Thoracic aorta (tissue), 2 donors: ENCODE measurements around the gene RIC3. TPM values are rescaled to one million over a fixed set of nuclear protein-coding genes. Genes with fewer than 3 reads are reported as not detected.

Source experiments
- ATAC-seq: fragments of 150-250 bp; one replicate; pipeline ENCODE4 v1.8.0; 2017; ENCODE audit warnings: low read depth; ENCODE audit not compliant: insufficient number of reproducible peaks, low FRiP score
- DNase-seq: peaks from one replicate; pipeline ENCODE4 v3.0.0-alpha.2; 2020; ENCODE audit warnings: low spot score
- H3K27ac ChIP-seq, 2 donors: fragments of 200-600 bp; sonication (generic); 1 replicate in 1 of 2; 2 replicates in 1 of 2; pipeline ENCODE4 v1.5.1; 2016; ENCODE audit warnings: mild to moderate bottlenecking in 2 of 2, moderate library complexity in 2 of 2
- H3K27me3 ChIP-seq: fragments of 200-600 bp; sonication (generic); replicated peaks from 2 replicates; pipeline ENCODE4 v1.6.0; 2016; ENCODE audit warnings: mild to moderate bottlenecking; ENCODE audit not compliant: insufficient read depth
- H3K36me3 ChIP-seq: fragments of 200-600 bp; sonication (generic); one replicate; pipeline ENCODE4 v1.5.1; 2016
- H3K4me1 ChIP-seq, 2 donors: fragments of 200-600 bp; sonication (generic); 1 replicate in 1 of 2; 2 replicates in 1 of 2; pipeline versions ENCODE4 v1.5.1 to v1.6.0; 2016; ENCODE audit warnings: low read depth in 2 of 2, mild to moderate bottlenecking in 1 of 2; ENCODE audit not compliant: control insufficient read depth in 1 of 2
- H3K4me3 ChIP-seq: fragments of 200-600 bp; sonication (generic); 2 replicates; pipeline ENCODE4 v1.5.1; 2016; ENCODE audit warnings: mild to moderate bottlenecking
- H3K9me3 ChIP-seq: fragments of 200-600 bp; sonication (generic); 2 replicates; pipeline ENCODE4 v1.5.1; 2016
- total RNA-seq, 2 donors: library from RNA; depleted of rRNA; stranded (reverse); fragments of >200 nt; gene quantifications; one replicate each; pipeline versions ENCODE4 v1.1.0 to v1.2.3, GENCODE V29; 2016
- TF ChIP-seq, protein P1 (sequence below): fragments of 200-600 bp; sonication (generic); IDR thresholded peaks from one replicate; pipeline ENCODE4 v1.5.1; 2019; ENCODE audit warnings: antibody characterized with exemption

RIC3 gene
- total RNA-seq, 2 donors from 2014 or later = 13.1 to 17.7 TPM

DNA sequence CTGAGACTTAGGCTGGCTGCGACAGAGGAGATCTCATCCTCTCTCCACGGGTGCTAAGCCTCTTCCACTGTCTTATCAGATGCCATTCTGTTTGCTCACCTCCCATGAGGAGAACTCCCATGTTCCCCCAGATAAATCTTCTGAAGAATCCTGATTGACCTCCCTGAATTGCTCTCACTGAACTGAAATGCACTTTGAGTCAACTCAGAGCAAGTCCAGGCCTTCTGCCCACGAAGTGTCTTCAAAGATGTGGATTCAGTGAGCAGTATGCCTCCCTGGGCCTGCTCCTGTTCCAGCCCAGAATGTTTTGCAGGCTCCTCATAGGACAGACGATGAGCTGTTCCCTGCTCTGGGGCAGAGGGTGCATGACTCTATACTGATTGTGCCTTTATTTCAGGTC, 70.5 kb downstream of the RIC3 start:
- no peaks in the 10 kb centered on the region for H3K27me3 ChIP-seq
- no peak overlapping the region for H3K27ac ChIP-seq
- H3K36me3 ChIP-seq = peaks cover 18% of the 10 kb centered on the region
- ATAC-seq (no peak), DNase-seq (no peak)
- TF ChIP-seq, protein P1, sequence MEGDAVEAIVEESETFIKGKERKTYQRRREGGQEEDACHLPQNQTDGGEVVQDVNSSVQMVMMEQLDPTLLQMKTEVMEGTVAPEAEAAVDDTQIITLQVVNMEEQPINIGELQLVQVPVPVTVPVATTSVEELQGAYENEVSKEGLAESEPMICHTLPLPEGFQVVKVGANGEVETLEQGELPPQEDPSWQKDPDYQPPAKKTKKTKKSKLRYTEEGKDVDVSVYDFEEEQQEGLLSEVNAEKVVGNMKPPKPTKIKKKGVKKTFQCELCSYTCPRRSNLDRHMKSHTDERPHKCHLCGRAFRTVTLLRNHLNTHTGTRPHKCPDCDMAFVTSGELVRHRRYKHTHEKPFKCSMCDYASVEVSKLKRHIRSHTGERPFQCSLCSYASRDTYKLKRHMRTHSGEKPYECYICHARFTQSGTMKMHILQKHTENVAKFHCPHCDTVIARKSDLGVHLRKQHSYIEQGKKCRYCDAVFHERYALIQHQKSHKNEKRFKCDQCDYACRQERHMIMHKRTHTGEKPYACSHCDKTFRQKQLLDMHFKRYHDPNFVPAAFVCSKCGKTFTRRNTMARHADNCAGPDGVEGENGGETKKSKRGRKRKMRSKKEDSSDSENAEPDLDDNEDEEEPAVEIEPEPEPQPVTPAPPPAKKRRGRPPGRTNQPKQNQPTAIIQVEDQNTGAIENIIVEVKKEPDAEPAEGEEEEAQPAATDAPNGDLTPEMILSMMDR = no peak
- no peak overlapping the region for H3K4me3 ChIP-seq
- H3K9me3 ChIP-seq = no peaks in the 10 kb centered on the region
- H3K4me1 ChIP-seq = no peaks in the 10 kb centered on the region

DNA sequence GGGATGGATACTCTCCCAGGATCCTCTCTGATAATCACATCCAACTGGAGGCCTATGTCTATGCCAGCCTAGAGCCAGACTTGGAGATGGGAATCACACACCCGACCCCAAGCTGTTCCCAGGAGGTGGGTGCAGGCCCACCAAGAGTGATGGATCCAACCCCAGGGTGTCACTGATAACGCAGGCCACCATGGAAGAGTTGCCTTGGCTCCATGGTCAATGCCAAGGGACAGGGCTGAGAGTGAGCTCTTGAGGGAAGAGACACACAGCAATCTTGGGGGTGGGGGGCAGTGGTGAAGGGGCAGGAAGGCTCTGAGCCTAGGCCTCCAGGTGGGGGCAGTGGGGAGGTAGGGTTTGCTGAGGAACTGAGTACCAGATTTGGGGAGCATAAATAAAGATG, 70.9 kb downstream of the RIC3 start:
- Histone ChIP-seq H3K4me1 (peaks cover 0 to 1% of the 10 kb centered on the region in 2 donors), H3K27ac (no peak overlapping the region)

DNA sequence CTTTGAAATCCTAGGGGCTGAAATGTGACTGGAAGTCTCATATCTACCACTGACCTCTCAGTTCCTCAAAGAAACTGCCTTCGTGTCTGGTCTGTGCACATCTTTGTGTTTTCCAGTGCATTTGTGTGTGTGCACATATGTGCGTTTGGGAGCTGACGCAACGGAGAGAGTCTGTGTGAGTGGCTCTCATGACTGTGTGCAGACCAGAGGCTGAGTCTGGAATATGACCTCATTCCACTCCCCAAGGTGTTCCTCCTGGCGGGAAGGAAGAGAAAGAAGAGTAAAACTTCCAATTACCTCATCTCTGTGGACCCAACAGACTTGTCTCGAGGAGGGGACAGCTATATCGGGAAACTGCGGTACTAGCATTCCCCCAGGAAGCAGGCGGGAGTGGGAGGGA, 71.4 kb downstream of the RIC3 start:
- no peak for ATAC-seq
- H3K27ac ChIP-seq = no peak overlapping the region
- DNase-seq = no peak
- no peaks in the 10 kb centered on the region for H3K9me3 ChIP-seq
- peaks cover 0 to 6% of the 10 kb centered on the region in 2 donors for H3K4me1 ChIP-seq
- TF ChIP-seq, protein P1 = no peak
- H3K4me3 ChIP-seq = no peak overlapping the region
- H3K27me3 ChIP-seq = no peaks in the 10 kb centered on the region
- peaks cover 17% of the 10 kb centered on the region for H3K36me3 ChIP-seq

More for the DNA sequence above, 70.9 kb downstream of the RIC3 start:
- Histone ChIP-seq H3K9me3 (no peaks in the 10 kb centered on the region), H3K27me3 (no peaks in the 10 kb centered on the region), H3K4me3 (no peak overlapping the region), H3K36me3 (peaks cover 17% of the 10 kb centered on the region)
- DNase-seq (no peak), ATAC-seq (no peak)
- TF ChIP-seq, protein P1 = no peak

DNA sequence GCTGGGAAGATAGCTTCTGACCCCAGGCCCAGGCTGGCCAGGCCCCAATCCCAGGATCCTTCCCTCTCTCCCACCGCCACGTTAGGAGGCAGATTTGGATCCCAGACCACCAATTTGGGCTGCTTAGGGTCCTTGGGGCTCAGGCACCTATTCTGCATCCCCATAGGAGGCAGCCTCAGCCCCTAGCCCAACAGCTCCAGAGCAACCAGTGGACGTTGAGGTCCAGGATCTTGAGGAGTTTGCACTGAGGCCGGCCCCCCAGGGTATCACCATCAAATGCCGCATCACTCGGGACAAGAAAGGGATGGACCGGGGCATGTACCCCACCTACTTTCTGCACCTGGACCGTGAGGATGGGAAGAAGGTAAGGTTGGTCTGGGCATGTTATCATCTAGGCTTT, 71.8 kb downstream of the RIC3 start:
- Histone ChIP-seq H3K27me3 (no peaks in the 10 kb centered on the region), H3K9me3 (no peaks in the 10 kb centered on the region), H3K4me3 (no peak overlapping the region), H3K4me1 (peaks cover 0 to 8% of the 10 kb centered on the region in 2 donors), H3K36me3 (peaks cover 15% of the 10 kb centered on the region), H3K27ac (no peak overlapping the region)
- no peak for ATAC-seq
- no peak for DNase-seq
- TF ChIP-seq, protein P1 = no peak

DNA sequence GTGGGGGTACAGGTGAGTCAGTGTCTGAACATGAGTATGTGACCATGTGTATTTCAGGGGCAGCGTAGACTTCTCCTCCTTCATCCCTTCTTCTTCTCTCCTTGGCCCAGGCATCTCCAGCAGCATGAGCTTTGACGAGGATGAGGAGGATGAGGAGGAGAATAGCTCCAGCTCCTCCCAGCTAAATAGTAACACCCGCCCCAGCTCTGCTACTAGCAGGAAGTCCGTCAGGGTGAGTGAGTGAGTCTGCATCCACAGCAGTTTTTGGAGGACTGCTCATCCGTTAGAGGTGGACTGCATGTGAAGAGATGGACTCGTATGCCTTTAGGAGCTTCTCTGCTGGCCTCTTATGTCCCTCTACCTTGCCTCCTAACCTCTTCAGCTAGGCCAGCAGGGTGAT, 72.2 kb downstream of the RIC3 start:
- Histone ChIP-seq H3K9me3 (no peaks in the 10 kb centered on the region), H3K27me3 (no peaks in the 10 kb centered on the region), H3K4me3 (no peak overlapping the region), H3K4me1 (peaks cover 0 to 8% of the 10 kb centered on the region in 2 donors), H3K36me3 (peaks cover 10% of the 10 kb centered on the region), H3K27ac (no peak overlapping the region)
- TF ChIP-seq, protein P1 = no peak
- DNase-seq (no peak), ATAC-seq (no peak)
